Measurements from ENCODE around the gene FTCDNL1. TPM values are rescaled to one million over a fixed set of nuclear protein-coding genes. Genes with fewer than 3 reads are reported as not detected.

The FTCDNL1 gene
- total RNA-seq, 1 donor from 2014 or later, result 1.5 TPM

DNA sequence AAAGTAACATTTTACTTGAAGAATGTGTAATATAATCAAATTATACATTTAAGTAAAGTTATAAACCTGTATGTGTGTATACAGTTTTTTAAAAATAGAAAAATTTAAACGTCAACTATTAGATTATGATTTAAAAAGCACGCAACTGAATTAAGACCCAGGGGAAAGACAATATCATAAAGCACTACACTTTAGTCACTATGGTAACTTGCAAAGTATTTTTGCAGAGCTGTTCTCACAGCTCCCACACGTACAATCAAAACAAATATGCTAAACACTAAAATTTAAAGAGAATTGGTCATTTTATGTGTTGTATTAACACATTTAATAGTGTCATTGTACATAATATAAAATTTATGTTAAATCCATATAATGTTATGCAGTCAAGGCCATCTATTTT, 59.7 kb downstream of the FTCDNL1 start:
- TF ChIP-seq, protein P1, sequence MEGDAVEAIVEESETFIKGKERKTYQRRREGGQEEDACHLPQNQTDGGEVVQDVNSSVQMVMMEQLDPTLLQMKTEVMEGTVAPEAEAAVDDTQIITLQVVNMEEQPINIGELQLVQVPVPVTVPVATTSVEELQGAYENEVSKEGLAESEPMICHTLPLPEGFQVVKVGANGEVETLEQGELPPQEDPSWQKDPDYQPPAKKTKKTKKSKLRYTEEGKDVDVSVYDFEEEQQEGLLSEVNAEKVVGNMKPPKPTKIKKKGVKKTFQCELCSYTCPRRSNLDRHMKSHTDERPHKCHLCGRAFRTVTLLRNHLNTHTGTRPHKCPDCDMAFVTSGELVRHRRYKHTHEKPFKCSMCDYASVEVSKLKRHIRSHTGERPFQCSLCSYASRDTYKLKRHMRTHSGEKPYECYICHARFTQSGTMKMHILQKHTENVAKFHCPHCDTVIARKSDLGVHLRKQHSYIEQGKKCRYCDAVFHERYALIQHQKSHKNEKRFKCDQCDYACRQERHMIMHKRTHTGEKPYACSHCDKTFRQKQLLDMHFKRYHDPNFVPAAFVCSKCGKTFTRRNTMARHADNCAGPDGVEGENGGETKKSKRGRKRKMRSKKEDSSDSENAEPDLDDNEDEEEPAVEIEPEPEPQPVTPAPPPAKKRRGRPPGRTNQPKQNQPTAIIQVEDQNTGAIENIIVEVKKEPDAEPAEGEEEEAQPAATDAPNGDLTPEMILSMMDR (conservative IDR thresholded peaks at IDR 0.05), result no peak
- Mint-ChIP-seq H3K27ac (ENCODE audit: unreplicated experiment) (no peak overlapping the region), H3K9me3 (no peaks in the 10 kb centered on the region), H3K4me3 (no peak overlapping the region), H3K27me3 (ENCODE audit: low read depth) (no peaks in the 10 kb centered on the region), H3K36me3 (ENCODE audit: low read depth) (no peaks in the 10 kb centered on the region), H3K4me1 (no peaks in the 10 kb centered on the region)
- DNase-seq (ENCODE audit: low read depth, low spot score), result no peak

DNA sequence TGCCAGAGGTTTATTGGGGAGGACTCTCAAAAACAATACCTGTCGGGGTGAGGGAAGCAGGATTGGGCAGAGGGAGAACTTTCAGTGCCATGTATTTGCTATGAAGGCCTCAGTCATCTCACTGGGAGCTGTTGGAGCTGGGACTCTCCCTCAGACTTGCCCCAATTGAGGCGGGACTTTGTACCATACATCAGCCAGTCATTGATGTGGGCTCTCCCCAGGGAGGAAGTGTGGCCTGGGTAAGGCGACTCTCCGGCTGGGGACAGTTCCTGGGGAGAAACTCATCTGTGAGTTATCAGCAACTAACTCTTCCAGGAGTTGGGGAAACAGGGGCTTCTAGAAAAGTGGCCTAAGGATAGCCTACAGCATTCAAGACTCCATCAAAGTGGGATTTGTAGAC, 66.5 kb downstream of the FTCDNL1 start:
- Mint-ChIP-seq H3K4me3 (no peak overlapping the region), H3K27ac (ENCODE audit: unreplicated experiment) (no peak overlapping the region), H3K4me1 (no peaks in the 10 kb centered on the region), H3K9me3 (peaks cover 8% of the 10 kb centered on the region), H3K27me3 (ENCODE audit: low read depth) (no peaks in the 10 kb centered on the region), H3K36me3 (ENCODE audit: low read depth) (peaks cover 2% of the 10 kb centered on the region)
- TF ChIP-seq, protein P1 (conservative IDR thresholded peaks at IDR 0.05), result no peak
- no peak for DNase-seq (ENCODE audit: low read depth, low spot score)

DNA sequence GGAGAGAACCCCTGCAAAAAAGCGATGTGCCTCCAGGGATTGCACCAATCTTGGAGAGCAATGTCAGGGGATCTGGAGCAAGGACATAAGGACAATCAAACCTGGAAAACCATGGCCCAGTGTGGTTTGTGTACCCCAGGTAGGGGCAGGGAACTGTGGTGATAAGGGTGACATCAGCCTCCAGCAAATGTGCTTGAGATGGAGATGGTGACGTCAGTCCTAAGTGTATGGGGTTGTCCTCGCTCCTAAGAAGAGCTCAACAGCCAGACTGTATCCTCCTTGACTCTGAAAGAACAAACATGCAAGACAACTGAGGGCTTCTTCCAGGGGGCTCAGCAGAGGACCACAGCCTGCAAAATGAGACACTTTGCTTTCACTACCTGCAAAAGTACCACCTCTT, 71.4 kb downstream of the FTCDNL1 start:
- peaks cover 8% of the 10 kb centered on the region for H3K9me3 Mint-ChIP-seq
- TF ChIP-seq, protein P1 (conservative IDR thresholded peaks at IDR 0.05), result no peak
- H3K27me3 Mint-ChIP-seq (ENCODE audit: low read depth), result no peaks in the 10 kb centered on the region
- H3K4me1 Mint-ChIP-seq, result no peaks in the 10 kb centered on the region
- no peak for DNase-seq (ENCODE audit: low read depth, low spot score)
- H3K27ac Mint-ChIP-seq (ENCODE audit: unreplicated experiment), result no peak overlapping the region
- no peak overlapping the region for H3K4me3 Mint-ChIP-seq
- H3K36me3 Mint-ChIP-seq (ENCODE audit: low read depth), result peaks cover 2% of the 10 kb centered on the region

DNA sequence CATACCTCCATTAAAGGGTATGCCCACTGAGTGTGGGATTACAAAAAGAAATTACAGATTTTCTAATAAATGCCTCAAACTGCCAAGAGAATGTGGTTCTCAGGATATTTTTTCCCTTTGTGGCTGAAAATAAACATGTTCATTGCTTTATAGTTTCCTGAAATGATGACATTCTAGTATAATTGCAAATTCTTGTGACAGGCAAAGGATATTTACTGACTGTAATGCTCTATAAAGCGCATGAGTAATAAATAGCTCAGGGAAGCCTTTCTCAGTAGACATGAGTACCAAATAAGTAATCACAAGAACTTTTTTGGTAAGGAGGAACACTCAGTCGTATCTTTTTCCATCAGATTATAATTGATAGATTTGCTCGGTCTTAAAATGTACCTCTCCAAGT, 72.3 kb downstream of the FTCDNL1 start:
- no peaks in the 10 kb centered on the region for H3K4me1 Mint-ChIP-seq
- TF ChIP-seq, protein P1 (conservative IDR thresholded peaks at IDR 0.05), result no peak
- no peak overlapping the region for H3K4me3 Mint-ChIP-seq
- no peak overlapping the region for H3K27ac Mint-ChIP-seq (ENCODE audit: unreplicated experiment)
- H3K9me3 Mint-ChIP-seq, result peaks cover 8% of the 10 kb centered on the region
- no peak for DNase-seq (ENCODE audit: low read depth, low spot score)
- H3K36me3 Mint-ChIP-seq (ENCODE audit: low read depth), result peaks cover 2% of the 10 kb centered on the region
- no peaks in the 10 kb centered on the region for H3K27me3 Mint-ChIP-seq (ENCODE audit: low read depth)

DNA sequence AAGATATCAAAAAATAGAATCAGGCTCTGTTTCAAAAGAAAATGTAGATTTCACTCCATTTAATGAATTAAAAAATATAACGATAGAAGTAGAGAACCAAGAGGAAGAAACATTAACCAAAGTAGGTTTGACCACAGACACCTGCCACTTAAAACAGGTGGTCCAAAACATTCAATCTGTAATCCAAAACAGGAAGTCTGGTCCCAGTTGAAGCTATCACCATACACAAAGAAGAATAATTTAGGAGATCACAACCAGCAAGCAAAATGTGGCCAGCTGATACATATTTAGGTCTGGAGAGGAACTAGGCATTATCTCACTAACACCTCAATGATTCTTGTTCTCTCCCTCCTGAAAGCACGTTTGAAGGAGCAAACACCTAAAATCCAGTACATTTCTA, 73.1 kb downstream of the FTCDNL1 start:
- Mint-ChIP-seq H3K4me3 (no peak overlapping the region), H3K9me3 (peaks cover 8% of the 10 kb centered on the region), H3K27me3 (ENCODE audit: low read depth) (no peaks in the 10 kb centered on the region), H3K27ac (ENCODE audit: unreplicated experiment) (no peak overlapping the region), H3K36me3 (ENCODE audit: low read depth) (peaks cover 2% of the 10 kb centered on the region), H3K4me1 (no peaks in the 10 kb centered on the region)
- TF ChIP-seq, protein P1 (conservative IDR thresholded peaks at IDR 0.05), result no peak
- no peak for DNase-seq (ENCODE audit: low read depth, low spot score)

DNA sequence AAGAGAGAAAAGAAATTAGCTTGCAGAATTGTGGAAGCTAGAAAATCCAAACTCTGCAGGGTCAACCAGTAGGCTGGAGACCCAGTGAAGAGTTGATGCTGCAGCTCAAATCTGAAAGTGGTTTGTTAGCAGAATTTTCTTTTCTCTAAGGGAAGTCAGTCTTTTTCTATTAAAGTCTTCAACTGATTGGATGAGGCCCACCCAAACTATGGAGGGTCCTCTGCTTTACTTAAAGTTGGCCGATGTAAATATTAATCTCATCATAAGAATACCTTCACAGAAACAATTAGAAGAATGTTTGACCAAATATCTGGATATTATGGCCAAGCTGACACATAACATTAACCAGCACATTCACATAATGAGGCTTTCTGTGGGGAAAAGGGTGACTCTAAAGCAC, 73.7 kb downstream of the FTCDNL1 start:
- TF ChIP-seq, protein P1 (conservative IDR thresholded peaks at IDR 0.05), result no peak
- Mint-ChIP-seq H3K4me1 (no peaks in the 10 kb centered on the region), H3K27ac (ENCODE audit: unreplicated experiment) (no peak overlapping the region), H3K9me3 (peaks cover 8% of the 10 kb centered on the region), H3K27me3 (ENCODE audit: low read depth) (no peaks in the 10 kb centered on the region), H3K36me3 (ENCODE audit: low read depth) (peaks cover 2% of the 10 kb centered on the region), H3K4me3 (no peak overlapping the region)
- DNase-seq (ENCODE audit: low read depth, low spot score), result no peak
